Hepatocyte (in vitro differentiated cells): ENCODE results near the gene SLC19A1. TPM values are rescaled to one million over a fixed set of nuclear protein-coding genes. Genes with fewer than 3 reads are reported as not detected.

Experiments used
- DNase-seq: peaks from one replicate; pipeline ENCODE4 v3.0.0-alpha.2; 2016; ENCODE audit warnings: low spot score
- H2AFZ ChIP-seq: fragments of 200-600 bp; sonication (generic); 2 replicates; pipeline ENCODE4 v1.6.0; 2016; ENCODE audit warnings: antibody characterized with exemption, mild to moderate bottlenecking
- H3K27ac ChIP-seq: fragments of 200-600 bp; sonication (generic); 2 replicates; pipeline ENCODE4 v1.5.1; 2016; ENCODE audit warnings: mild to moderate bottlenecking
- H3K27me3 ChIP-seq: fragments of 200-600 bp; sonication (generic); 2 replicates; pipeline ENCODE4 v1.6.1; 2016
- H3K36me3 ChIP-seq: fragments of 200-600 bp; sonication (generic); replicated peaks from 2 replicates; pipeline ENCODE4 v1.5.1; 2016; ENCODE audit warnings: low read depth; ENCODE audit not compliant: insufficient read depth
- H3K4me1 ChIP-seq: fragments of 200-600 bp; sonication (generic); 2 replicates; pipeline ENCODE4 v1.5.1; 2016; ENCODE audit warnings: mild to moderate bottlenecking, moderate library complexity; ENCODE audit not compliant: insufficient read depth
- H3K4me2 ChIP-seq: fragments of 200-600 bp; sonication (generic); 2 replicates; pipeline ENCODE4 v1.6.0; 2016
- H3K4me3 ChIP-seq: fragments of 200-600 bp; sonication (generic); 2 replicates; pipeline ENCODE4 v1.5.1; 2016; ENCODE audit warnings: mild to moderate bottlenecking
- H3K79me2 ChIP-seq: fragments of 200-600 bp; sonication (generic); 2 replicates; pipeline ENCODE4 v1.6.0; 2017; ENCODE audit warnings: mild to moderate bottlenecking
- H3K9me2 ChIP-seq: fragments of 200-600 bp; sonication (generic); replicated peaks from 2 replicates; pipeline ENCODE4 v1.6.0; 2017; ENCODE audit warnings: mild to moderate bottlenecking; ENCODE audit not compliant: insufficient read depth
- H3K9me3 ChIP-seq: fragments of 200-600 bp; sonication (generic); 2 replicates; pipeline ENCODE4 v1.5.1; 2016; ENCODE audit warnings: low read depth, mild to moderate bottlenecking
- H4K20me1 ChIP-seq: fragments of 200-600 bp; sonication (generic); 2 replicates; pipeline ENCODE4 v1.6.0; 2016; ENCODE audit warnings: mild to moderate bottlenecking; ENCODE audit not compliant: insufficient read depth, poor library complexity, severe bottlenecking
- CTCF ChIP-seq: fragments of 200-600 bp; sonication (generic); IDR thresholded peaks from 2 replicates; pipeline ENCODE4 v1.5.1; 2016; ENCODE audit warnings: antibody characterized with exemption, mild to moderate bottlenecking; ENCODE audit not compliant: poor library complexity
- EZH2 ChIP-seq: fragments of 200-600 bp; sonication (generic); IDR thresholded peaks from 2 replicates; pipeline ENCODE4 v1.6.1; 2016; ENCODE audit warnings: antibody characterized with exemption, mild to moderate bottlenecking, borderline replicate concordance
- EZH2phosphoT487 ChIP-seq: fragments of 200-600 bp; sonication (generic); IDR thresholded peaks from one replicate; pipeline ENCODE4 v1.6.1; 2018; ENCODE audit warnings: antibody characterized with exemption, mild to moderate bottlenecking, low read depth, moderate library complexity; ENCODE audit not compliant: unreplicated experiment, severe bottlenecking
- WGBS: methylation state at CpG from one replicate; pipeline ENCODE4 v1.1.6; 2016; ENCODE audit warnings: low lambda C conversion rate; ENCODE audit errors: missing lambda C conversion rate; 5-methylcytosine and 5-hydroxymethylcytosine counted together
- polyA plus RNA-seq: library from polyadenylated mRNA; unstranded; fragments of >200 nt; fragmentation: Nextera tagmentation; extraction: Ambion mirVana; gene quantifications from 2 replicates; pipeline ENCODE4 v1.2.1, GENCODE V29; 2016
- total RNA-seq: library from RNA; depleted of rRNA; stranded (reverse); fragments of >200 nt; gene quantifications from 2 replicates; pipeline ENCODE4 v1.2.3, GENCODE V29; 2014

The SLC19A1 gene
- total and polyA plus RNA-seq, 2 experiments from 2014 or later = 7.7 to 24.8 TPM

DNA sequence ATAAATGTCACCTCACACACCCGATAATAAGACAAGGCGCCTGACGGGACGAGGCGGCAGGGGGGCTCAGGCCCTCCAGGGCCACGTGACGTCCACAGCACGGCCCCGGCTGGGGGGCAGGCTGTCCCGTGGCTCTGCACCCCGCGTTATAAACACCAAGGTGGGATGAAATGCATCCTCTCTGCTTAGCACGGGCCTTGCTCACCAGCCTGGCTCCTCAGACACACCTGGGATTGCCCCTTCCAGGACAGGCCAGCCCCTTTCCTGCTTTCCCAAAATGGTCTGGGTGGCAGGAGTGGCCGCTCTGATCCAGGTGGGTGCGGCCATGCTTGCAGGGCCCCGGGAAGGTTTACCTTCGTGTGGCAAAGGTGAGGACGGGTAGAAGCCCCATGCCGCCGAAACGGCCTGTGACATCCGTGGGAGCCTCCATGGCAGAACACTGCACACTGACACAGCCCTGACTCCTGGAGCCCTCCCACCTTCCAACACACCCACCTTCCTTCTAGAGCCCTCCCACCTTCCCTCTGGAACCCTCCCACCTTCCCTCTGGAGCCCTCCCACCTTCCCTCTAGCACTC, 35.9 kb downstream of the SLC19A1 start:
- H4K20me1 ChIP-seq = no peaks in the 10 kb centered on the region
- no peak overlapping the region for H2AFZ ChIP-seq
- H3K27ac ChIP-seq = no peak overlapping the region
- H3K4me2 ChIP-seq = no peak overlapping the region
- TF ChIP-seq EZH2 (no peak), CTCF (no peak), EZH2phosphoT487 (no peak)
- no peaks in the 10 kb centered on the region for H3K27me3 ChIP-seq
- no peaks in the 10 kb centered on the region for H3K4me1 ChIP-seq
- H3K79me2 ChIP-seq = no peaks in the 10 kb centered on the region
- 93% methylated on average over 18 of the region's 22 CpGs for WGBS
- no peak overlapping the region for H3K4me3 ChIP-seq
- no peaks in the 10 kb centered on the region for H3K9me2 ChIP-seq
- H3K36me3 ChIP-seq = no peaks in the 10 kb centered on the region
- H3K9me3 ChIP-seq = no peaks in the 10 kb centered on the region
- no peak for DNase-seq

- TF ChIP-seq EZH2phosphoT487 = no peak
- TF ChIP-seq CTCF = no peak
- TF ChIP-seq EZH2 = no peak
- Histone ChIP-seq H2AFZ (no peak overlapping the region), H3K27me3 (no peaks in the 10 kb centered on the region), H3K36me3 (no peaks in the 10 kb centered on the region), H4K20me1 (no peaks in the 10 kb centered on the region), H3K4me3 (no peak overlapping the region), H3K79me2 (no peaks in the 10 kb centered on the region), H3K4me2 (no peak overlapping the region), H3K9me3 (no peaks in the 10 kb centered on the region), H3K27ac (no peak overlapping the region), H3K9me2 (no peaks in the 10 kb centered on the region), H3K4me1 (no peaks in the 10 kb centered on the region)
- no peak for DNase-seq
- 97% methylated on average over 28 of the region's 33 CpGs for WGBS
These were observed 36.7 kb downstream of the SLC19A1 start for GRCh38 chr21:45505416-45506021.

DNA sequence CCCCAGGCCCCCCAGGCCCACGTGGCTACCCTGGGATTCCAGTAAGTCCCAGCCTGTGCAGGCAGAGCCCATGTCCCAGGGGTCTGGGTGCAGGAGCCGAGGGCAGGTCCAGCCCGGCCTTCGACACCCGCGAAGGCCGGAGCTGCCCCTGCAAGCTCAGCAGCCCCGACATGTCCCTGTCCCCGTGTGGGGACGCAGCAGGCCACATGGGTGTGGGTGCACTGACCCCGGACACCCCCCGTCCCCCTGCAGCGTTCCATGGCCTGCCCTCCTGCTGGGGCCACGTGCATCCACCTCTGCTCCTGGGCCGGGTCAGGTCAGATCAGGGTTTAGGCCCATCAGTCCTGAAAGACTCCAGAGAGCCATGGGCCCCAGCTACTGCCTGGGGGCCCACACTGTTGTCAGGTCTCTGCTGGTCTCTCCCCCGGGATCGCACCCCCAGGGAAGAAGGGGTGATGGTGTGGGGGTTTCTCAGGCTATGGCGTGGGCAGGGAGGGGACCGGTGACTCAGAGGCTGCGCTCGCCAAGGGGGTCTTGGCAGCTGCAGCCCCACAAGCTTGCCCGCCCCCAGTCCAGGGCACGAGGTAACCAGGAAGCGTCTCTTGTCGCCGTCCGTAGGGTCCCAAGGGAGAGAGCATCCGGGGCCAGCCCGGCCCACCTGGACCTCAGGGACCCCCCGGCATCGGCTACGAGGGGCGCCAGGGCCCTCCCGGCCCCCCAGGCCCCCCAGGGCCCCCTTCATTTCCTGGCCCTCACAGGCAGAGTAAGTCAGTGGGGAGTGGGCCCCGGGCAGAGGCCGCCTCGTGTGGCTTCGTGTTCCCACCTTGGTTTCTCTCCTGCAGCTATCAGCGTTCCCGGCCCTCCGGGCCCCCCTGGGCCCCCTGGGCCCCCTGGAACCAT, 37.5 kb downstream of the SLC19A1 start:
- Histone ChIP-seq H3K79me2 (no peaks in the 10 kb centered on the region), H2AFZ (no peak overlapping the region), H3K36me3 (no peaks in the 10 kb centered on the region), H3K27me3 (no peaks in the 10 kb centered on the region), H3K9me3 (no peaks in the 10 kb centered on the region), H4K20me1 (no peaks in the 10 kb centered on the region), H3K9me2 (no peaks in the 10 kb centered on the region), H3K4me1 (no peaks in the 10 kb centered on the region), H3K4me2 (no peak overlapping the region), H3K4me3 (no peak overlapping the region), H3K27ac (no peak overlapping the region)
- WGBS = 92% methylated on average over 24 of the region's 41 CpGs
- no peak for DNase-seq
- no peak for TF ChIP-seq EZH2
- no peak for TF ChIP-seq CTCF
- no peak for TF ChIP-seq EZH2phosphoT487
